ENCODE results near the gene RYR1.
"Not testable (repeated sequence)": the region's sequence is repeated elsewhere in the genome, so short reads cannot be mapped to it uniquely, and the experiment has no call there.

DNA sequence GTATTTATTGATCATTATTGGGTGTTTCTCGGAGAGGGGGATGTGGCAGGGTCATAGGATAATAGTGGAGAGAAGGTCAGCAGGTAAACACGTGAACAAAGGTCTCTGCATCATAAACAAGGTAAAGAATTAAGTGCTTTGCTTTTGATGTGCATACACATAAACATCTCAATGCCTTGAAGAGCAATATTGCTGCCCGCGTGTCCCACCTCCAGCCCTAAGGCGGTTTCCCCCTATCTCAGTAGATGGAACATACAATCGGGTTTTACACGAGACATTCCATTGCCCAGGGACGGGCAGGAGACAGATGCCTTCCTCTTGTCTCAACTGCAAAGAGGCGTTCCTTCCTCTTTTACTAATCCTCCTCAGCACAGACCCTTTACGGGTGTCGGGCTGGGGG lies 197.8 kb downstream of the RYR1 start:
- TF ChIP-seq, protein P1, sequence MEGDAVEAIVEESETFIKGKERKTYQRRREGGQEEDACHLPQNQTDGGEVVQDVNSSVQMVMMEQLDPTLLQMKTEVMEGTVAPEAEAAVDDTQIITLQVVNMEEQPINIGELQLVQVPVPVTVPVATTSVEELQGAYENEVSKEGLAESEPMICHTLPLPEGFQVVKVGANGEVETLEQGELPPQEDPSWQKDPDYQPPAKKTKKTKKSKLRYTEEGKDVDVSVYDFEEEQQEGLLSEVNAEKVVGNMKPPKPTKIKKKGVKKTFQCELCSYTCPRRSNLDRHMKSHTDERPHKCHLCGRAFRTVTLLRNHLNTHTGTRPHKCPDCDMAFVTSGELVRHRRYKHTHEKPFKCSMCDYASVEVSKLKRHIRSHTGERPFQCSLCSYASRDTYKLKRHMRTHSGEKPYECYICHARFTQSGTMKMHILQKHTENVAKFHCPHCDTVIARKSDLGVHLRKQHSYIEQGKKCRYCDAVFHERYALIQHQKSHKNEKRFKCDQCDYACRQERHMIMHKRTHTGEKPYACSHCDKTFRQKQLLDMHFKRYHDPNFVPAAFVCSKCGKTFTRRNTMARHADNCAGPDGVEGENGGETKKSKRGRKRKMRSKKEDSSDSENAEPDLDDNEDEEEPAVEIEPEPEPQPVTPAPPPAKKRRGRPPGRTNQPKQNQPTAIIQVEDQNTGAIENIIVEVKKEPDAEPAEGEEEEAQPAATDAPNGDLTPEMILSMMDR (IDR thresholded peaks at IDR 0.05), result not testable (repeated sequence)
- not testable (repeated sequence) for TF ChIP-seq POLR2AphosphoS5 (IDR thresholded peaks at IDR 0.05); EP300 (IDR thresholded peaks at IDR 0.05; ENCODE audit: low read depth)

Data from transverse colon (tissue), 4 donors.